Measurements from ENCODE around the gene ZNF586.
"Not testable (repeated sequence)": the region's sequence is repeated elsewhere in the genome, so short reads cannot be mapped to it uniquely, and the experiment has no call there.

Gene ZNF586

DNA sequence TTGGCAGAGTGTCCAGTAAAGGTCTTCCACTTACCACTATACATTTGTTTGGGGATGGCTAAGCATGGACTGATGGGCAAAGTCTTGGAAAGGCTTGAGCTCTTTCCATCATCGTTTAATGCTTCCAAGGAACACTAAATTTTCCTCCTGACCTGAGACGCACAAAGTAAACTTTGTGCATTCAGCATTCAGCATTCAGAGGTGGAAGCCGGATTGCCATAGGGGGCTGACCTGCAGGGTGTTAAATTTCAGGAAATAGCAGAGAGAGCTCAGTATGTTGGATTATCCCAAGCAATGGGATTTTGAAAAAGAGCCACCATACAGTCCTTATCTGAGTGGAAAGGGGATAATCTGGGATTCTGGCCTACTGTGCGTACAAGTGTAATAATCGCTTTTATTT is 31.2 kb downstream of the ZNF586 start:
- no peak for DNase-seq

DNA sequence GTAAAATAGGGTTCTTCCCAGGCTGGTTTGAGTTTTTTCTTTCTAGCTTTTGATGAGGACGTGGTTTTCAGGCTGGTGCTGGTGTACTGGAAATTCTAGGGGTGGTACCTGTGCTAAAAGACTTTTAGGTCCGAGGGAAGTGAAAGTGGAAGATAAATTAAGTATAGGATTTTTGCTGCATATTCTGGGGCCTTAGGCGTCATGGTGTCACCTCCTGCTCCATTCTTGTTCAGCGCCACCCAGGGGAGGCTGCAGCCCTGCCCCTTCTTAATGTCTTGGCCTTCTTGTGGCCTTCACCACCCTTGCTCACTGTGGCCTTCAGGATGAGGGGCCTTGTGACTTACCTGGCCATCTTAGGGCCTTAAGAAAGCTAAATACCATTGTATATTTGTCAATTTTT is 32.8 kb downstream of the ZNF586 start:
- no peak for DNase-seq

DNA sequence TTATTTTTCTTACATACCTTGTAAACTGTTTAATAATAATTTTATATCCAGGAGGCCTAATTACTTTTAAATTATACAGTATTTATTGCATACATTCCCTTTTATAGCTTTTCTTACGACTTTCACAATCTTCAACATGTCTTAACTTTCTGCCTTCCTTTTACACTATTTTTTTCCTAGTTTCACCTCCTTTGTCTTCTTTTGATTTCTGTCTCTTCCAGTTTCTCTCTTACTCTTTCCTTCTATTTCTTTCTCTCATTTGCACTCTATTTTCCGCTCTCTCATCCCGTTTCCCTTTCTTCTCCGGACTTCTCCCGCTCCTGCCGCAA is 33.8 kb downstream of the ZNF586 start:
- no peak for DNase-seq

DNA sequence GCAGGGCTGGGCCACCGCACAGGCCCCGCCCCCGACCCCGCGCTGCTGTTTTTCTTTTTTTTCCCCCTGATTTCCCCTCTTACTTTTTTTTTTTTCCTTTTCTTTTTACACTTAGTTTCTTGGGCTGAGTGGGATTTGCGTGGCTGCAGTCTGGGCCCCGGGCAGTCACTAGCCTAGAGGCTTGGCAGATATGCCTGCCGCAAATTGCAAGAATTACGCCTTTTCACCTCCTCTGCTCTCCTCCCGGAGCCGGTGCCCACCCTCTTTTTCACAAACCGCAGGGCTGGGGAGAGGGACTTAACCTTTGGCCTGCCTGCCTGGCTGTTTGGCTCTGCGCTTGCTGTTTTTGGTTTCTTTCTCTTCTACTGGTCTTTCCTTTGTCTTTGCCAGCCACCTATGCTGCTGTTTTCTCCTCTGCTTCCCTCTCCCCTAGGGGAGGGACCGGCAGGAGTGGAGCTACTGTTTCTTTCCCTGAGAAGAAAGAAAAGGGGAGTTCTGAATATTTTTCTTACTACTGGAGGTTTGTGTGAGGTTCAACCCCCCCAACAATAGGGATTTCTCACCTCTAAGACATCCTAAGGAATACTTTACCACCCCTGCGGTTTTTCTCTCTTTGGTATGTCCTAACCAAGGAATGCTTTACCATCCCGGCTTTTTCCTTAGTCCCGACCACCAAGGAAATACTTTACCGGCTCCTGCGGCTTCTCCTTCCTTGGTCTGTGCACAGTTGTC is 34.3 kb downstream of the ZNF586 start:
- no peak for DNase-seq

DNA sequence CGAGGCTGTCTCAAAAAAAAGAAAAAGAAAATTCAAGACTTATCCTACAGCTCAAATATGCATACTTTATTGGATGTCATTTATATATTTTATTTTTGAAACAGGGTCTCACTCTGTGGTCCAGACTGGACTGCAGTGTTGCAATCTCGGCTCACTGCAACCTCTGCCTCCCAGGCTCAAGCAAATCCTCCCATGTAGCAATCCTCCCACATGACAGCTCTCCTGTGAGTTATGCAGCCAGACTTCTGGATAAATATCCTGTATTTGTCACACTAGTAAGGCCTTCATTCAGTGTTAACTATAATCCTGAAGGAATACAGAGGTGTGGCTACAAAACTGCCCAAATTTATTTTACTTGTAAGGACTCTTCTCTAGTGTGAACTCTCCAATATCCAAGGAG is 38.1 kb downstream of the ZNF586 start:
- no peak for DNase-seq

DNA sequence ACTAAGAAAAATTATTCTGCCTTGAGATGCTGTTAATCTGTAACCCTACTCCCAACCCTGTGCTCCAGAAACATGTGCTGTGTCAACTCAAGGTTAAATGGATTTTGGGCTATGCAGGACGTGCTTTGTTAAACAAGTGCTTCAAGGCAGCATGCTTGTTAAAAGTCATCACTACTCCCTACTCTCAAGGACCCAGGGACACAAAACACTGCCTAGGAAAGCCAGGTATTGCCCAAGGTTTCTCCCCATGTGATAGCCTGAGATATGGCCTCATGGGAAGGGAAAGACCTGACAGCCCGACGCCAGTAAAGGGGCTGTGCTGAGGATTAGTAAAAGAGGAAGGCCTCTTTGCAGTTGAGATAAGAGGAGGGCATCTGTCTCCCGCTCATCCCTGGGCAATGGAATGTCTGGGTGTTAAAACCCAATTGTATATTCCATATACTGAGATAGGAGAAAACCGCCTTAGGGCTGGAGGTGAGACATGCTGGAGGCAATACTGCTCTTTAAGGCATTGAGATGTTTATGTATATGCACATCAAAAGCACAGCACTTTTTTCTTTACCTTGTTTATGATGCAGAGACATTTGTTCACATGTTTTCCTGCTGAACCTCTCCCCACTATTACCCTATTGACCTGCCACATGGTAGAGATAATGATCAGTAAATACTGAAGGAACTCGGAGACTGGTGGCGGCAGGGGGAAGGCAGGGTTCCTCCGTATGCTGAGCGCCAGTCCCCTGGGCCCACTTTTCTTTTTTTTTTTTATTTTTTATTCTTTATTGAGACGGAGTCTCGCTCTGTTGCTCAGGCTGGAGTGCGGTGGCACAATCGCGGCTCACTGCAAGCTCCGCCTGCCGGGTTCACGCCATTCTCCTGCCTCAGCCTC is 41.2 kb downstream of the ZNF586 start:
- DNase-seq: not testable (repeated sequence)

DNA sequence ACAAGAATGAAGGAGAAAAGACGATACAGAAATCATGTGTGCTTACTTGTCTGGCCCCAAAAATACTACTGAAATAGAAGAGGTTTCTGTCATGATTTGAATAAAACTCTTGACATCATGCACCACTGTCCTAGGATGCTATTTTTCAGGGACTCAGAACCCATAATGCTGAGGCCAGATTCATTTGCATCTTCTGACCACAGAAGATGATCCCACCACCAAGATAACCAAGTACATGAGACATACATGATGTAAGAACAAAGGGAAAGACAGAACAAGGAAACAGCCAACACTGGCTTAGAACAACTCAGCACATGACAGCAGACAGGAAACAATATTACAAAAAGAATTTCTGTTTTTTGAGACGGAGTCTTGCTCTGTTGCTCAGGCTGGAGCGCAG is 42.8 kb downstream of the ZNF586 start:
- DNase-seq: no peak

DNA sequence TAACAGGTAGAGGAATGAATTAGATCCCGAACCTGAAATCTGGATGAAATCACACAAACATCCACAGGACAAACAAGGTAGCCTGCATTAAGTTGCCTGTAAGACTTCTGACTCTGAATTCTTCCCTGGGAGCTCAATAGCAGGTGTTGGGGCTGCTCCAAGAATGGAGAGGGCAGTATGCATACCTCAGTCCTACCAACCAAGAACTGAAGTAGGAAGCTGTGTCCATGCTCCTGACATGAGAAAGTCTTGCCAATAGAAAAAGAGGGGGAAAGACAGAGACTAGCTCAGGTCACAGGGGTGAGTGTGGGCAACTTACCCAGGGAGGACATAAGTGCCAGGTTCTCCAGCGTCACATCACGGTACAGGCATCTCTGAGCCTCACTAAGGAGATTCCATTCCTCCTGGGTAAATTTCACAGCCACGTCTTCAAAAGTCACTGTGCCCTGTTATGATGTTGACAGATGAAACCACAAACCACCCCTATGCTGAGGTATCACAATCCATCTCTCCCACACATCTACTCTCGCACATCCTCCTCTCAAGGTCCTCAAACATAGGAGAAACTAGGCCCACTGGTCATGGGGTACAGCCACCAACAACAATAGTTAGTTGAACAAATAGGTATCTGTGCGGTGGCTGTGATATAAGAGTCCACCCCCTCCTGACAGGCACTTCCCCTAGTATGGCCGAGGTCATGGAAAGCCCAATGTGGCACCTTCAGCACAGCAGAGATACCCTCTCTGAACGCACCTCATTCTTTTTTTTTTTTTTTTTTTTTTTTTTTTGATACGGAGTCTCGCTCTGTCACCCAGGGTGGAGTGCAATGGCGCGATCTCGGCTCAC is 43.7 kb downstream of the ZNF586 start:
- DNase-seq: not testable (repeated sequence)

DNA sequence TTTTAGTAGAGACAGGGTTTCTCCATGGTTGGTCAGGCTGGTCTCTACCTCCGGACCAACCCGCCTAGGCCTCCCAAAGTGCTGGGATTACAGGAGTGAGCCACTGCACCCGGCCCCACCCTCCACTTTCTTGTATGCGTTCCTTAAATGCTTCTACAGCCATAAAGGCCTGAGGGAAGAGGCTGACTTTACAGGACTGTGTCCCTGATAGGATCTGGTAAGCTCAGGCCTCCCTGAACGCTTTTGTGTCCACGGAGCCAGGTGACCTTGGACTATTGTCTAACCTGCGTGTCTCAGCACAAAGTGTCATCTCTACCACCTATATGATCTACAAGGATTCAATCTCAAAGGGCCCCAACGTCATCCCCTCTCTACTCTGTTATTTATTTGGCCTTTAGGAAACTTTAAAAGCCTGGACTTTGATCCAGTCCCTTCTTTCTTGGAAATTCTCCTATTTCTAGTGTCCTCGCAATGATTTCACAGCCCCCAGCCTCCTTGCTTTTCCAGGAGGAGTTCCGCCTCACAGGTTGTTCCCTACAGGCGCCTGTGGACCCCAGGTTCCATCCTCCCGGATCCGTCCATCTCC is 44.5 kb downstream of the ZNF586 start:
- no peak for DNase-seq

DNA sequence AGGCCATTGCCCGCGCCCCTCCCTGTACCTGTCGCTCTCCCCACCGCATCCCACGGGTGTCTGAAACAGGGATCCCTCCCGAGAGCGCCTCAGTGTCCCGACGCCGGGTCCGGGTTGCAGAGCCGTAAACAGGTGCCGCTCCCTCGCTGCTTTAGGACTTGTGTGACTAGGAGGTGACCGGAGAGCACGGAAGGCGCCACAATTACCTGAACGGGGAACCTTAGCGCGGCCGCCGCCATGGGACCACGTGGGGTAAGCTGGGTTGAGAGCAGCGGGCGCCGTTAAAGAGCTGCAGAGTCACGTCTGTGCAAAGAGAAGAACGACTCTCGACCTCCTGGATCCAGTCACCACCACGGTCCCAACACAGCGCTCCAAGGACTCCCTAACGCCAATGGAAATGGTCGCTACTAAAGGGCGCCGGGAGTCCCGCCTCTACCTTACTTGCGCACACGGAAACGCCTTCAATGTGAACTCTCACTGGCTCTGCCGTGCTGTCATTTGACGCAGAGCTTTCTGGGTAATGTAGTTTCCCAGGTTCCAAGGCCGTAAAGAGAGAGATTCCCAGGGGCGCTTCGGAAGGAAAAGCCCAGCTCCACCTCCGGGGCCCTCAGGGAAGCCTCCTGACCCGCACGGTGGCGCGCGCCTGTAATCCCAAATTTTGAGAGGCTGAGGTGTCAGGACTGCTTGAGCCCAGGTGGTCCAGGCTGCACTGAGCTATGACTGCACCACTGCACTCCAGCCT is 45.2 kb downstream of the ZNF586 start, which contains the start of gene ZNF552:
Gene ZNF552 (minus strand): TSS at position 409 of the 742 bp plus-strand sequence. CDS start 170 bp downstream, at position 239.
- no peak for DNase-seq

DNA sequence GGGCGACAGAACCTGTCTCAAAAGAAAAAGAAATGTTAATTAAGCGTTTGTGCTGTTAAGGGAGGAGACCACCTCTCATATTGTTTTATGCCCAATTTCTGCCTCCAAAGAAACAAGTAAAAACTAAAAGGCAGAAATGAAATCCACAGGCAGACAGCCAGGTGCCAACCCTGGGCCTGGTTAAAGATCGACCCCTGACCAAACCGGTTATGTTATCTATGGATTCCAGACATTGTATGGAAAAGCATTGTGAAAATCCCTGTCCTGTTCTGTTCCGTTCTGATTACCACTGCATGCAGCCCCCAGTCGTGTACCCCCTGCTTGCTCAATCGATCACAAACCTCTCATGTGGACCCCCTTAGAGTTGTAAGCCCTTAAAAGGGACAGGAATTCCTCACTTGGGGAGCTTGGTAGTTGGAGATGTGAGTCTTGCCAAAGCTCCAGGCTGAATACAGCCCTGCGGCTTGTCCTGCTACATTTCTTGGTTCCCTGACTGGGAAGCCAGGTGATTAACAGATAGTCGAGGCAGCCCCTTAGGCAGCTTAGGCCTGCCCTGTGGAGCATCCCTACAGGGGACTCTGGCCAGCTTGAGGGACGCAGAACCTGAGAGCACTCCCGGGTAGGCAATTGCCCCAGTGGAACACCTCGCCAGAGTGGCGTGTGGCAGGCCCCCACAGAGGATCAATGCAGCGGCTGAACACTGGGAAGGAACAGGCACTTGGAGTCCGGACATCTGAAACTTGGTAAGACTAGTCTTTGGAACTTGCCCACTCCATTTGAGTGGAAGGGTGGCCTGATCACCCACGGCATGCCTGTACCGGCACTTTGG is 46.0 kb downstream of the ZNF586 start:
- DNase-seq: no peak

DNA sequence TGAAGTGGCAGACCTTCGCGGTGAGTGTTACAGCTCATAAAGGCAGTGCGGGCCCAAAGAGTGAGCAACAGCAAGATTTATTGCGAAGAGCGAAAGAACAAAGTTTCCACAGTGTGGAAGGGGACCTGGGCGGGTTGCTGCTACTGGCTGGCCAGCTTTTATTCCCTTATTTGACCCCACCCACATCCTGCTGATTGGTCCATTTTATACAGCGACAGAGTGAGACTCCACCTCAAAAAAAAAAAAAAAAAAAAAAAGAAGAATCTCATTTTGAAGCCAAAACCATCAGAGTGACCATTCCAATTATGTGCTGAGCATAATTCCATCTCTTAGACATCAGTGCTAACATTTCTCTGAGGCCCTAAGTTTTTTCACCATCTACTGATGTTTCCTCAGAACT is 47.2 kb downstream of the ZNF586 start:
- no peak for DNase-seq

DNA sequence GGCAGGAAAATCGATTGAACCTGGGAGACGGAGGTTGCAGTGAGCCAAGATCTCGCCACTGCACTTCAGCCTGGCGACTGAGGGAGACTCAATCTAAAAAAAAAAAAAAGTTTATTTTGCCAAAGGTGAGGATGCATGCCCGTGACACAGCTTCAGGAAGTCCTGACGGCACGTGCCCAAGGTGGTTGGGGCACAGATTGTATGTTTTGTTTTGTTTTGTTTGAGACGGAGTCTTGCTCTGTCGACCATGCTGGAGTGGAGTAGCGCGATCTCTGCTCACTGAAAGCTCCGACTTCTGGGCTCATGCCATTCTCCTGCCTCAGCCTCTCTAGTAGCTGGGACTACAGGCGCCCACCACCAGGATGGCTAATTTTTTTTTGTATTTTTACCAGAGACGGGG is 48.5 kb downstream of the ZNF586 start:
- no peak for DNase-seq

DNA sequence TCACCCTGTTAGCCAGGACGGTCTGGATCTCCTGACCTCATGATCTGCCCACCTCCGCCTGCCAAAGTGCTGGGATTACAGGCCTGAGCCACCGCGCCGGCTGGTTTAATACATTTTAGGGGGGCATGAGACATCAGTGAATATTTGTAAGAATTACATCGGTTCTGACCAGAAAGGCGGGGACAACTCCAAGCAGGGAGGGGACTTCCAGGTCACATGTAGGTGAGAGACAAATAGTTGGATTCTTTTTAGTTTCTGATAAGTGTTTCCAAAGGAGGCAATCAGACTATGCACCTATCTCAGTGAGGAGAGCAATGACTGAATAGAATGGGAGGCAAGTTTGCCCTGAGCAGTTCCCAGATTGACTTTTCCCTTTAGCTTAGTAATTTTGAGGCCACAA is 48.9 kb downstream of the ZNF586 start:
- DNase-seq: no peak

DNA sequence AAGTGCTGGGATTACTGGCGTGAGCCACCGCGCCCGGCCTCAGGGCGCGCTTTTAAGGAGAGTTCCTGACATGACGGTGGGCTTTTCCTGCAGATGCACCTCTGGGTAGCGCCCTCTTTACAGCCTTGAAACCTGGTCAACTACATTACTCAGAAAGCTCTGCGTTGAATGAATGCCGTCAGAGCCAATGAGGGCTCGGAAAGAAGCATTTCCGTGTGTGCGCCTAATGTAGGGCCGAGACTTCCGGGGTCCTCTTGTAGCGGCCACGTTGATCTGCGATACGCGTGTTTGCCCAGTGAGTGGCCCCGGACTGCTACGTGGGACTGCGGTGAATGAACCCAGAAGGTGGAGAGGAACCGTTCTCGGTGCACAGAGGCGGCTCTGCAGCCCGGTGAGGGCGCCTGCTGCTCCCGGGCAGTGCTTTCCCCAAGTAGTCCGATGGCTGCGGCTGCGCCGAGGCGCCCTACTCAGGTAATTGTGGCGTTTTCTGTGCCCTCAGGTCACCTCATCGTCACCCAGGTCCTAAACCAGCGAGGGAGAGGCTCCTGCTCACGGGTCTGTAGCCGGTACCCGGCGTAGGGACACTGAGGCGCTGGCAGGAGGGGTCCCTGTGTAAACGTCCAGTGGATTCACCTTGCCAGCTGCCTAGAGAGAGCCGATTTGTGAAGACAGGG is 50.1 kb downstream of the ZNF586 start:
- DNase-seq: no peak

DNA sequence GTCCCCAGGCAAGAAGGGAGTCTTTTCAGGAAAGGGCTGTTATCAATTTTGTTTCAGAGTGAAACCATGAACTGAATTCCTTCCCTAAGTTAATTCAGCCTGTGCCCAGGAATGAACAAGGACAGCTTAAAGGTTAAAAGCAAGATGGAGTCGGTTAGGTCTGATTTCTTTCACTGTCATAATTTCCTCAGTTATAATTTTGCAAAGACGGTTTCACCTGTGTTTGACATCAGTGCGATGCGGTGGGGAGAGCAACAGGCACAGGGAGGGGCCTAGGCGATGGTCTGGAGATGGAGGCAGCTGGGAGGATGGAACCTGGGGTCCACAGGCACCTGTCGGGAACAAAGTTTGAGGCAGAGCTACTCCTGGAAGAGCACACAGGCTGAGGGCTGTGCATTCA is 51.1 kb downstream of the ZNF586 start:
- no peak for DNase-seq

DNA sequence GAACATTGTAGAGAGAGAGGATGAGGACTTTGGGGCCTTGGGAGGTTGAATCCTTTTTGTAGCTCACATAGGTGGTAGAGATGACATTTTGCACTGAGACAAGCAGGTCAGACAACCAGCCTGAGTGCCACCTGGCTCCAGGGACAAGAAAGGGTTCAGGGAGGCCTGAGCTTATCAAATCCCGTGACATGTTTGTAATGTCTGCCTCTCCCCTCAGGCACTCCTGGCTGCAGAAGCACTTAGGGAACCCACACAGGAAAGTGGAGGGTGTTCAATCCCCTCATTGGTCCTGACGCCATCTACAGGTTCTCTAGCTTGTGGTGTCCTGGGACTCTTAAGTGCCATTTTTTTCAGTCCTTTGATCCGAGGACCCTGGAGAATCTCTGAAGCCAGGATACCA is 51.6 kb downstream of the ZNF586 start:
- not testable (repeated sequence) for DNase-seq

DNA sequence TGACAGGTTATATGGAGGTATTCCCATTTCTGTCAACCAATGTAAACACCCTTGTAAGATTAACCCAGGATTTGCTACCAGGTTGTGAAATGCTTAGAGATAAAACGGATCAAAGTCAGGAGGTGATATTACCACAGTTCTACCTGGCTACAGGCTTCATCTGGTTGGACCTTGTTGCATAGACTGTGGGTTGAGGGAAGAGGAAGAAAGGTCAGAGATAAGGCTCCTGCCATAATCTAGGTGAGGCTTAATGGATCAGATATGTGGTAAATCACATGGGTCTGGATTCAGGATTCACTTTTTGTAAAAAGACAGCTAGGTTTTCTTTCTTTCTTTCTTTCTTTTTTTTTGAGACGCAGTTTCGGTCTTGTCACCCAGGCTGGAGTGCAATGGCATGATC is 52.0 kb downstream of the ZNF586 start:
- not testable (repeated sequence) for DNase-seq

DNA sequence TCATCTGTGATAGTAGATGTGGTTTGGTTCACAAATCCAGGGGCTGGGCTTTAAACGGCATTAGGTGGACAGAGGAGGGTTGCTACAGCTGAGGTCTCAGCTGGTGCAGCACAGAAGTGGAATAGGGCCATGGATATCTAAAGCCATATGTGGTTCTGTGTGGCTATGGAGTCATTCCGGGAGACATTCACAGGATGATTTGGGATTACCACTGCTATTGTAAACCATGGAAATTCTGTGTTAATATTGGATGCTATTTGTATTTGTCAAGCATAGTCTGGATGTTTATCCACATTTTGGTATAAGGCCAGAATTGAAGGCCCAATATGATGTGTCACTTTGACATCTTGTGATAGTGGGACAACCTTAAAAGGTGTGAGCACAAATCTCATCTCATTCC is 53.7 kb downstream of the ZNF586 start:
- DNase-seq: not testable (repeated sequence)

DNA sequence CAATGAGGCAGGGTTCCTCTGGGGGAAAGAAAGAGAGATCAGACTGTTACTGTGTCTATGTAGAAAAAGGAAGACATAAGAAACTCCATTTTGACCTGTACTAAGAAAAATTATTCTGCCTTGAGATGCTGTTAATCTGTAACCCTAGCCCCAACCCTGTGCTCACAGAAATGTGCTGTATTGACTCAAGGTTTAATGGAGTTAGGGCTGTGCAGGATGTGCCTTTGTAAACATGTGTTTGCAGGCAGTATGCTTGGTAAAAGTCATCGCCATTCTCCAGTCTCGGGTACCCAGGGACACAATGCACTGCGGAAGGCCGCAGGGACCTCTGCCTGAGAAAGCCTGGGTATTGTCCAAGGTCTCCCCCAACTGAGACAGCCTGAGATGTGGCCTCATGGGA is 54.1 kb downstream of the ZNF586 start:
- DNase-seq: not testable (repeated sequence)

DNA sequence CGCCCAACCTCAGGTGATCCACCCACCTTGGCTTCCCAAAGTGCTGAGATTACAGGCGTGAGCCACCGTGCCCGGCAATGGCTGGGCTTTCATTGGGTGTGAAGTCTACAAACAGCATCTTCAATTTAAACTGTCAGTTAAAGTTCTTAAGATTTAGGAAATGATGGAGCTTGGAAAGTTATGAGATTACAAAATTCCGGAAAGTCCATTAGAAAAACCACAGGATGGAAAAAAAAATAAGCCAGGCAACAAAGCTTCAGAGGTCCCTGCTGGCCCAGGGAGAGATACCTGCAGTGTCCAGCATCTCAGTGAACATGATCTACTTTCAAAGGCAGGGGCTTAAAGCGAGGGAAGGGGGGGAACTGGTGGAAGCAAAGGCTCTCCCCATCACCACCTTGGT is 56.0 kb downstream of the ZNF586 start:
- DNase-seq: no peak
